Activated CD4-positive, alpha-beta memory T cell treated with anti-CD3 and anti-CD28 coated beads for 36 hours (primary cell): ENCODE measurements around the gene AKAP17A. TPM values are rescaled to one million over a fixed set of nuclear protein-coding genes. Genes with fewer than 3 reads are reported as not detected.
"Not testable (repeated sequence)": the region's sequence is repeated elsewhere in the genome, so short reads cannot be mapped to it uniquely, and the experiment has no call there.

ENCODE experiments used
- CTCF ChIA-PET: fragments of 350-600 bp; sonication (Branson Sonifier 250); formaldehyde crosslinking; loops from one replicate; lab custom pipeline; 2021; ENCODE audit warnings: antibody characterized with exemption, inconsistent platforms; lab: Charles Lee
- POLR2A ChIA-PET: fragments of 350-600 bp; sonication (Branson Sonifier 250); formaldehyde crosslinking; loops from one replicate; lab custom pipeline; 2021; ENCODE audit warnings: antibody characterized with exemption; lab: Charles Lee
- DNase-seq: peaks from one replicate; pipeline ENCODE4 v3.0.0-alpha.2; 2020
- H3K27ac Mint-ChIP-seq: one replicate; pipeline ENCODE4 v1.8.0; 2021; ENCODE audit warnings: mixed read lengths
- H3K27me3 Mint-ChIP-seq: one replicate; pipeline ENCODE4 v1.8.0; 2021; ENCODE audit warnings: mixed read lengths
- H3K36me3 Mint-ChIP-seq: one replicate; pipeline ENCODE4 v1.8.0; 2021; ENCODE audit warnings: mixed read lengths
- H3K4me1 Mint-ChIP-seq: one replicate; pipeline ENCODE4 v1.8.0; 2021; ENCODE audit warnings: low read depth, mixed read lengths
- H3K4me3 Mint-ChIP-seq: one replicate; pipeline ENCODE4 v1.8.0; 2021; ENCODE audit warnings: mild to moderate bottlenecking, mixed read lengths
- H3K9me3 Mint-ChIP-seq: one replicate; pipeline ENCODE4 v1.8.0; 2021; ENCODE audit warnings: mixed read lengths
- intact Hi-C: fragments of 100-400 bp; cut with micrococcal nuclease; formaldehyde crosslinking; loops from one replicate; pipeline ENCODE4 v1.15.1; 2023
- total RNA-seq, 2 experiments: library from RNA; stranded (reverse); gene quantifications; one replicate each; pipeline ENCODE4 v1.2.3, GENCODE V29; 2021

AKAP17A gene
- total RNA-seq, 2 experiments from 2014 or later, result 59.4 to 62.9 TPM

DNA sequence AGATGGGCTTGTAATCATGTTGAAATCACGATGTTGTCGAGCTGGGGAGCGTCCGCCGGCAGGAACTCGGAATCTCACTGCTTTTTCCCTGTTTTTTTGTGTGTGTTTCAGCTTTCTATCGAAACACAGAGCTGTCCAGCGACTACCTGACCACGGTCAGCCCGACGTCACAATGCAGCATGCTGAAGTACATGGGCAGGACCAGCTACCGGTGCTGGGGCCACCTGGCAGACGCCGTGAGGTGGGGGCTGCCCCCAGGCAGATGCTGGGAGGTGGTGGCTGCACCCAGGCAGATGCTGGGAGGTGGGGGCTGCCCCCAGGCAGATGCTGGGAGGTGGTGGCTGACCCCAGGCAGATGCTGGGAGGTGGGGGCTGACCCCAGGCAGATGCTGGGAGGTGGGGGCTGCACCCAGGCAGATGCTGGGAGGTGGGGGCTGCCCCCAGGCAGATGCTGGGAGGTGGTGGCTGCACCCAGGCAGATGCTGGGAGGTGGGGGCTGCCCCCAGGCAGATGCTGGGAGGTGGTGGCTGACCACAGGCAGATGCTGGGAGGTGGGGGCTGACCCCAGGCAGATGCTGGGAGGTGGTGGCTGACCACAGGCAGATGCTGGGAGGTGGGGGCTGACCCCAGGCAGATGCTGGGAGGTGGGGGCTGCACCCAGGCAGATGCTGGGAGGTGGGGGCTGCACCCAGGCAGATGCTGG is 32.9 kb downstream of the AKAP17A start:
- H3K9me3 Mint-ChIP-seq, H3K27me3 Mint-ChIP-seq, intact Hi-C loops, H3K36me3 Mint-ChIP-seq, CTCF ChIA-PET, H3K4me3 Mint-ChIP-seq, POLR2A ChIA-PET, H3K27ac Mint-ChIP-seq: not testable (repeated sequence)
- H3K4me1 Mint-ChIP-seq, result peaks cover 13% of the 10 kb centered on the region
- DNase-seq, result peak; percentile 59

DNA sequence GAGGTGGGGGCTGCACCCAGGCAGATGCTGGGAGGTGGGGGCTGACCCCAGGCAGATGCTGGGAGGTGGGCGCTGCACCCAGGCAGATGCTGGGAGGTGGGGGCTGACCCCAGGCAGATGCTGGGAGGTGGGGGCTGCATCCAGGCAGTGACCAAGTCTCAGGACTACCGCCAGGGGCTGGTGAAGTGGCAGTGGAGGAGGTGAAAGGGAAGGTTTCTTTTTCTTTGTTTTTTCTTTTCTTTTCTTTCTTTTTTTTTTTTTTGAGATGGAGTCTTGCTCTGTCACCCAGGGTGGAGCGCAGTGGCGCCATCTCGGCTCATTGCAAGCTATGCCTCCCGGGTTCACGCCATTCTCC is 33.4 kb downstream of the AKAP17A start:
- H3K4me3 Mint-ChIP-seq, H3K27ac Mint-ChIP-seq, H3K27me3 Mint-ChIP-seq, intact Hi-C loops, CTCF ChIA-PET, H3K9me3 Mint-ChIP-seq, POLR2A ChIA-PET, H3K36me3 Mint-ChIP-seq: not testable (repeated sequence)
- H3K4me1 Mint-ChIP-seq, result peaks cover 13% of the 10 kb centered on the region
- peak; percentile 19 for DNase-seq

DNA sequence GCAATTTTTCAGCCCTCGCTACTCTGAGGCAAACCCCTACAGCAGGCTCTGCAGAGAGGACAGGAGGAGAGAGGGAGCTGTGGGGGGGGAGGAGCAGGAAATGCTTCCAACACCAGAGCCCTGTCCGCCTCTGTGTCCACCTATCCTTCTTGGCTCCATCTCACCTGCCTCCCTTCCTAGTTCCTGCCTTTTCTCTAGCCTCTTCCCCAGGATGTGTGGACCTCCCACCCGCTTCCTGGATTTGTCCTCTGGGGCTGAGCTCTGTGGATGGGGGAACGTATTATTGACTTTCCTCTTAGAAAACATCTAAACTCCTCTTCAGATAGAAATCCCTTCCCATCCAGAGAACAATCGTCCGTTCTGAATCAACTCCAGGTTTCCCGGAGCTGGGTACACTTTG is 37.8 kb downstream of the AKAP17A start:
- ChIA-PET CTCF (no interaction called here), POLR2A (no interaction called here)
- H3K36me3 Mint-ChIP-seq, result no peaks in the 10 kb centered on the region
- H3K9me3 Mint-ChIP-seq, result no peaks in the 10 kb centered on the region
- H3K27me3 Mint-ChIP-seq, result no peaks in the 10 kb centered on the region
- no peak overlapping the region for H3K27ac Mint-ChIP-seq
- no peaks in the 10 kb centered on the region for H3K4me1 Mint-ChIP-seq
- no peak for DNase-seq
- intact Hi-C loops, result no loop called here
- H3K4me3 Mint-ChIP-seq, result no peak overlapping the region

DNA sequence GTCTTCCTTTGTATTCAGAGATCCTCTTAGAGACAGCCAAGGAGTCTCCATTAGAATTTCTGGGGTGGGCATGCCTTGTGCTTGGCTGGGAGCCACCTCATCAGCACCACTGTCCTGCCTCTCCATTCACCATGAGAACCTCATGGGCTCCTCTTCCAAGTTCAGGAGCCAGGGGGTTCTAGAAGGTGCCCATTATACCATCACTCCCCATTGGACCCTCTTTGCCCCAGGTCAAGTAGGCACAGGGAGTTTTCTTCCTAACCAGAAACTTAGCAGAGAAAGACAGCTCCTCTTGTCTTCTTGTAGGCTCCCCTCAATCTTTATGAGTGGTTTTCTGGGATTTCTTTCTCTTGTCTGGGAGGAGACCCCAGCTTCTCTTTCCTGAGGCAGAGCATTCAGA is 54.6 kb downstream of the AKAP17A start:
- intact Hi-C loops, result no loop called here
- no peak for DNase-seq
- ChIA-PET POLR2A (no interaction called here), CTCF (no interaction called here)
- Mint-ChIP-seq H3K27ac (no peak overlapping the region), H3K4me3 (no peak overlapping the region), H3K36me3 (no peaks in the 10 kb centered on the region), H3K9me3 (peaks cover 10% of the 10 kb centered on the region), H3K4me1 (peaks cover 3% of the 10 kb centered on the region), H3K27me3 (peaks cover 10% of the 10 kb centered on the region)

DNA sequence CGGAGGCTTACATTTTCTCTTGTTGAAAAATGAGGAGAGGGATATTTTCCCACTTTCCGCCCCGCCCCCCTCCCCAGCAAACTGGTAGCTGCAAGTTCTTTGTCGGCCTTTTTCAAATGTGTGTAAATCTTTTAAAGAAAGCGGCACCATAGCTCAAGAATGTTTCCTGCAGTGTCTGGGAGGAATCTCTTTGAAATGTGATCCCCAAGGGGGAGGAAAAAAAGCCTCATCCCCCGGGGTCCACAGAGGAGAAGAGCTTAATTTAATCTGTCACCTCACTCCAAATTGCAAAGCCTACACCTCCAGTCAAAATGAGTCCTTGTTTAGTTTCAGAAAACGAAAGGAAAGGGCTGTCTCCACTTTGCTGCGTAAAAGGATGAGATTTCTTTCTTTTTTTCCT is 58.2 kb downstream of the AKAP17A start:
- Mint-ChIP-seq H3K4me1 (peaks cover 6% of the 10 kb centered on the region), H3K4me3 (no peak overlapping the region), H3K9me3 (peaks cover 10% of the 10 kb centered on the region), H3K27me3 (peaks cover 10% of the 10 kb centered on the region), H3K27ac (no peak overlapping the region), H3K36me3 (no peaks in the 10 kb centered on the region)
- intact Hi-C loops, result no loop called here
- DNase-seq, result no peak
- POLR2A ChIA-PET, result no interaction called here
- CTCF ChIA-PET, result no interaction called here

Other genes starting within 250 kb of the AKAP17A start
- 100 to 1,000 TPM; 399 to 407 TPM for gene SLC25A6, start 199.5 kb upstream of the AKAP17A start, total RNA-seq
- 10 to 100 TPM; 65.2 to 67.4 TPM for gene ASMTL, start 138.7 kb upstream of the AKAP17A start, total RNA-seq
- 10 to 100 TPM; 30.2 to 32.7 TPM for gene P2RY8, start 54.4 kb upstream of the AKAP17A start, total RNA-seq
- 1 to 10 TPM in 1 of 2 experiments, under 1 TPM in 1; 0.52 to 1.1 TPM for gene ASMT, start 23.5 kb downstream of the AKAP17A start, total RNA-seq